HG03280 (cell line): Measurements from ENCODE around the gene PRRT1.
A peak's percentile ranks its signal among the peaks of the same experiment; 100 is the strongest.

ENCODE experiments used
- ATAC-seq: cut with Tn5 transposase; IDR thresholded peaks from one replicate; pipeline ENCODE4 v1.9.1; 2021; ENCODE audit warnings: mild to moderate bottlenecking, moderate library complexity; ENCODE audit not compliant: unreplicated experiment

Gene PRRT1

DNA sequence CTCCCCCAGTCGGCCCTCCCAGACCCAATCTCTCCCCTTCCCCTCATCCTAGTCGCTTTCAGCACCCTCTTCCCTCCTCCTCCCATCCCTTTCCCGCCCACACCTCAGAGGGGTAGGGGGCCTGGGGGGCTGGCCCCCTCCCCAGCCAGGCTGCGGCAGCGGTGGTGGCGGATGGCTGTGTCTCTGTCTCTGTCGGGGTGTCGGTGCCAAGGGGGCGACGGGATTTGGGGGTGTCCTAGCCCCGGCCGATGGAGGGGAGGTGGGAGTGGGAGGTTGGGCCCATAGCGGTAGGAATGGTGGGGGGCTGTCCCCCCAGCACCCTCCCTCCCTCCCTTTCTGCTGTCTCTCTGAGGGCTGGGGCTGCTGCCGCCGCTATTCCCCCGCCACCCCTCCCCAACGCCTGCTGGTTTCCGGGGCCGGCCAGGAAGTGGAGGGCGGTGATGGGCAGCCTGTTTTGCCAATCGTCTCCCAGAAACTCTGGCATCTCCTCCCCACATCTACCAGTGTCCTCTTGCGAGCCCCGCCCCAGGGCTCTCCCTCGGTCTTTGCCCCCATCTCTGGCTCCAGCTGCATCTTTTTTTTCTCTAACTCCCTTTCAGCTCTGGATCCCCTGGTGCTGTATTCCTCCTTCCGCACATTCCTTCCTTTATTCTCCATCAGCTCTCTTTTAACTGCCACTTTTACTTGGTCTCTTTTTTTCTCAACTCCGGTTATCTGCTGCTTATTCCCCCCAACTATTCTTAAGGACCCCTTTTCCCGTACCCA, 24.2 kb upstream of the PRRT1 start, which contains the start of gene AGPAT1:
Gene AGPAT1 (minus strand): TSS at position 374 of the 765 bp plus-strand sequence. CDS start 4,588 bp downstream, outside the sequence.
- ATAC-seq = peak; percentile 42

DNA sequence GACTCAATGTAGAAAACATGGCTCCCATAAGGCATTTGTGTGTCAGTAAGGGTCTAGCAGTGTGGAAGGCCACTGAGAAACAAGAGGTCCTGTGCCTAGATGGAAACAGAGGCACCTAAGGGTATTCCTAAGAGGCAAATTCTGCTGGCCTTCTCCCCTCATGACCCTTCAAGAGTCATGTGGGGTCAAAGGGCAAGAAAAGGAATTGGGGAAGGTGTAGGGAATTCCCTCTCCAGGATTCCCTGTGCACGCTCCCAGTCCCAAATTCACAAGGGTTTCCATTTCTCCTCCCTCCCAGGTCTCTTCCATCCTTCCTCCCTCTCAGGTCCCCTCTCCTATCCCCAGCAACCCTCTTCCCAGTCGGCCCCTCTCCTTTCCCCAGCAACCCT, 23.6 kb upstream of the PRRT1 start:
- ATAC-seq = no peak

GRCh38 chr6:32174416-32174815, 22.7 kb upstream of the PRRT1 start:
- ATAC-seq = no peak

DNA sequence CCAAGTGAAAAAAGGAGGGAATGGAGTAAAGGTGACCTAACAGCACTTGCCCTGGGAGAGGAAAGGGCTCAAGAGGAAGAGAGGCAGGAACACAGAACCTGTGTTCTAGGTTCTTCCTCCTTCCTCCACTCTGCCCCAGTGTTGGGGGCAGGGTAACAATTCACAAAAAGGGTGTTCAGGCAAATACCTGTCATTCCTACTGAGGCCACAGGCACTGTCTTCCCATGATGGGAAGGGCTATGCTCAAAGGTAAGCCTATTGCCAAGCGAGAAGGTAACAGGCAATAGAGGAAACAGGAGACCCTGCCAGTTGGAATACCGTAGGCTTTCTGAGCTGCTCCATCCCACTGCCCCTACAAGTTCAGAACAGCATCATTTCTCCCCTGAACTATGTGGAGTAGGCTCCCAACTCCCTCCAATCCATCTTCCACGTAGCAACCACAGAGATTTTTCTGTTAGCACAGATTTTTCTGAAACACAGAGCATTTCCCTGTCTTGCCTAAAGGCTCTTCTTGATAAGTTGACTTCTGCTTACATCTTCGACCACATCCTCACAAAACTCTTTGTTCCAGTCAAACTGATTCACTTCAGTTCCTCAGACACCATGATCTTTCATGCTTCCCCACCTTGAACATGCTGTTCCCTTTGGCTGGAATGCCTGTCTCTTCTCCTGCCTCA, 21.4 kb upstream of the PRRT1 start:
- no peak for ATAC-seq

GRCh38 chr6:32171234-32171633, 19.5 kb upstream of the PRRT1 start:
- no peak for ATAC-seq

DNA sequence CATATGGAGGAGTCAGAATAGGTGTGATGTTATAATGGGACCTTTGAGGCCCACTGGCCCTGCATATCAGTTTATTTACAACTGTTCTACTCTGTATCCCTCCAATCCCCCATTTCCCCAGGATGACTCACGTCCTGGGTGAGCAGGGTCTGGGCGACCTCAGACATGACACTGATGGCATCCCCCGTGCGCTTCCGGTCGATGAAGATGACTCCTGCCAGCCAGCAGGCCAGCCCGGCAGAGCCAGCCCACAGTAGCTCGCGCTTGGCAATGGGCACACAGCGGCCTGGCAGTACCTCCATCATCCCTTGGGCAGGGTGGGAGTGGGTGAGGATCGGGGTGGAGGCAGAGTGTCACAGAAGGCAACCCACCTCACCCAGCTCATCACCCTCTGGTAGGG, 18.6 kb upstream of the PRRT1 start:
- ATAC-seq = no peak

GRCh38 chr6:32168807-32169591, 17.3 kb upstream of the PRRT1 start:
- ATAC-seq = no peak

- ATAC-seq = no peak
These were observed 16.6 kb upstream of the PRRT1 start for GRCh38 chr6:32168350-32168749.

DNA sequence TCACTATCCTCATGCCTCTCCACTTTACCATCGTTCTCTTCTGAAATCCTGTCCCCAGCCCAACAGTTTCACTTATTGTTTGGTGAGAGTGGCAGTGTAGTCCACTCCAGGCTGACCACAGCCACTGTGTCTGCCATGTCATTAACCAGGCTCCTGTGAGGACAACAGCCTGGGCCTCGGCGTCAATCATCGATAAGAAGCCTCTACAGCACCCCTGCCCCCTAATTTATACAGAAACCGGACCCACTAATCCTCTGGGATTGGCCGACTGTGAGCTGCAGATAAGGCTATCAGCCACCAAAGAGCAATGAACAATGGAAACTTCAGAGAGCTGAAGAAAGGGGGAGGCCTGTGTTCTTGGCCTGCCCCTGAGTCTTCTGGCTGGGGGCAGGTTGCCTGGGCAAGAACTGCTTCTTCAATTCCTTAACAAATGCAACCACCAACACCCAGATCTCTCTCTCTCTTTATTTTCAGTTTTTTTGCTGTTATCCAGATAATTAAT, 16.1 kb upstream of the PRRT1 start:
- ATAC-seq = no peak

GRCh38 chr6:32167154-32167760, 15.5 kb upstream of the PRRT1 start:
- no peak for ATAC-seq

- ATAC-seq = no peak
These were observed 14.8 kb upstream of the PRRT1 start for GRCh38 chr6:32166411-32167061.

GRCh38 chr6:32164295-32164694, 12.6 kb upstream of the PRRT1 start, which contains the start of gene EGFL8:
TSS of gene EGFL8 (plus strand) at chr6:32164595. CDS start at chr6:32166166, 1,571 bp downstream.
- ATAC-seq = no peak

DNA sequence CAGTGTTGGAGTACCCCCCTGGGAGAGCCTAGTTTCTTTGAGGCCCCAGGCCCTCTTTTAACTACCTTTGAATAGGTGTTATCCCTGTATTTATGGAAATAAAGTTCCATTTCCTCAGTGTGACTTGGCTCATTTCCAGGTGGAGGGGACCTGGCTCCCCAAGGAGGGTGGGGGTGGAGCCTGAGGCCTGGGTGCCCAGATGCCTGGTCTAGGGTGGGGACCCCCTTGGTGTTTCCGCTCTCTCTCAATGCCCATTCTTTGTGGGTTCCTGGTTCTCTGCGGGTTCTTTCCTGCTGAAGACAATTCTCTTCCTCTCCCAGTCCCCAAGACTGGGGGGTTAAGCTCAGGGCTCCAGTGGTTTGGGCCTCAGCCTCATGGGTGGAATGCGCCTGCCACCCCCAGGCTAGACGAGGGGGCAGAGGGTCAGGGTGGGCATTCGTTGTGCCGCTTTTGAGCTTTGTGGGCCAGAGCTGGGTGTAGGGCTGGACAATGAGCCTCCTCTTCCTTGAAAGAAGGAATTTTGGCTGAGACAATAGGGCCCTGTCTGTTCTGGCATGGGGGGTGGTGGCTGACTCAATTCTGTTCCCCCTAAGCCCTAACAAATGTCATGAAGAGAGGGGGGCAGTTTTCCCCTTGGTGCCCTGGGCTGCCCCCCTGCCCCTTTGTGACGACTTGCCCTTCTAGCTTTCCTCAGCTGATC, 12.0 kb upstream of the PRRT1 start:
- no peak for ATAC-seq

DNA sequence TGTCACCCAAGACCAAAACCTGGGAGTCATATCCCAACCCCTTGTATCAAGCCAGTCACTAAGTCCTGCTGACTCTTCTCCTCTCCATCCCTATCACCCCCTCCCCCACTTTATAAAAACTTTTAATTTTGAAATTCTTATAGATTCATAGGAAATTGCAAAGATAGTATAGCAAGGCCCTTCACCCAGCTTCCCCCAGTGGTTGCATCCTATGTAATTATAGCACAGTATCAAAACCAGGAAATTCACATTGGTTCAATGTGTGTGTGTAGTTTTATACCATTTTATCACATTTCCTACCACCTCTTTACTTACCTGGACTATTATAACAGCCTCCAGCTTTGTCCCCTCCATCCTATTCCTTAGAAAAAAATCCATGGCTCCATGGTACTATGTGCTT, 6.3 kb upstream of the PRRT1 start:
- ATAC-seq = no peak

- no peak for ATAC-seq
These were observed 5.2 kb upstream of the PRRT1 start for GRCh38 chr6:32156891-32157290.

- ATAC-seq = peak; percentile 70
These were observed 2.9 kb upstream of the PRRT1 start for GRCh38 chr6:32154514-32155161.

DNA sequence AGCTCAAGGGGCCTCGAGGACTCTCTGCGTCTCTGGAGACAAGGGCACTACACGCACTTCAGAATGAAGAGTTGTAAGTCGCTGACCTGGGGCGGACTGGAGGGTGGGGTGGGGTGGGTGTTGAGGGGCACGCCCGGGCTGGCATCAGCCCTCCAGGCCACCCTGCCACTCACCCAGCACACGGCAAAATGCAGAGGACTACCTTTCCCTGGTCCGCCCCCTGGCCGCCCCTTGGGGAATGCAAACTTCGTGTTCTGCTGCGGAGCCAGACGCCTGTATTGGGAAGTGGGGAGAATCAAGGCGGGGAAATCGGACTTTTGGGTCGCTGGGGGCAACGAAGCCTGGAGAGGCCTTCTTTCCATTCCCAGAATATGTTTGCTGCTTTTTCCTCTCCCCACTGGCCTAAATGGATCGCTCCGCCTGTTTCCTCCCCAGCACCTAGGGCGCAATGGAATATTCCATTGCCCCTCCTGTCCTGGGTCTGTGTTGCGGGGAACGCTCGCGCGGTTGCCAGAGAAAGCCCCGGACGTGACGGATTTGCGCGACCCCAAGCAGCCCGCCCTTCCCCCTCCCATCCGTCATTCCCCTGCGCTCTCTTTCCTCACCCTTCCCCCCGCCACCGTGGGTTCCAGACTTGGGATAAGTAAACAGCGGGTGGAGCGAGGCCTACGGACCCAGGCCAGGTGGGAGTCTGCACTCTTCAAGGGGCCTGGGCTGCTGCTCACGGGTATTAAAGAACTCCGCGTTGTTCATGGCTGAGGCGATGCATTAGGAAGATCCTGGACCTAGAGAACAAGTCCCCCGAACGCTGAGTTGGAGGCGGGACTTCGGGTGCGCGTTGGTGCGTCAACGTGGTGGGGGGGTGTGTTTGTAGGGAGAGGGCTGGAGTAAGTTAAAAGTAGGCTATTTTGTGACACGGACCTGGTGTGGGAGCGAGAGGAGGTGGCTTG, 2.1 kb upstream of the PRRT1 start, which contains the start of gene PPT2:
Gene PPT2 (plus strand): TSS at position 578 of the 950 bp plus-strand sequence. CDS start 454 bp downstream, outside the sequence.
- peak; percentile 17 for ATAC-seq
